ENCODE data around the gene PIN1.

DNA sequence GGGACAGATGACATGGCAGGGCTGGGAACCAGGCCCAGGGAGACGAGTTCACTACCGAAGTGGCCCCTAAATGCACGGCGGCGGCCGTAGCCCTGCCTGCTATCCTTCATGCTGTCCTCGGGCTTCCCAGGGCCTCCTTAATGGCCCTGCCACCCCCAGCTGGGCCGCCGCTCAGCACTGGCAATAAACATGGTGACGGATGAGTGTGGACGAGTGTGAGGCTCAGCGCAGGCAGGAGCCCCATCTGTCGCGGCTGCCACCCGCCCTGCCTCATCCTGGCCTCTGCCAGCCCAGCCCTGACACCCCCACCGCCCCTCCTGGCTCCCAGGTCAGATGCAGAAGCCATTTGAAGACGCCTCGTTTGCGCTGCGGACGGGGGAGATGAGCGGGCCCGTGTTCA lies 13.6 kb downstream of the PIN1 start:
- no peak for TF ChIP-seq POLR2A (IDR thresholded peaks at IDR 0.05; ENCODE audit: extremely low read depth, insufficient read length)
- TF ChIP-seq, protein P1, sequence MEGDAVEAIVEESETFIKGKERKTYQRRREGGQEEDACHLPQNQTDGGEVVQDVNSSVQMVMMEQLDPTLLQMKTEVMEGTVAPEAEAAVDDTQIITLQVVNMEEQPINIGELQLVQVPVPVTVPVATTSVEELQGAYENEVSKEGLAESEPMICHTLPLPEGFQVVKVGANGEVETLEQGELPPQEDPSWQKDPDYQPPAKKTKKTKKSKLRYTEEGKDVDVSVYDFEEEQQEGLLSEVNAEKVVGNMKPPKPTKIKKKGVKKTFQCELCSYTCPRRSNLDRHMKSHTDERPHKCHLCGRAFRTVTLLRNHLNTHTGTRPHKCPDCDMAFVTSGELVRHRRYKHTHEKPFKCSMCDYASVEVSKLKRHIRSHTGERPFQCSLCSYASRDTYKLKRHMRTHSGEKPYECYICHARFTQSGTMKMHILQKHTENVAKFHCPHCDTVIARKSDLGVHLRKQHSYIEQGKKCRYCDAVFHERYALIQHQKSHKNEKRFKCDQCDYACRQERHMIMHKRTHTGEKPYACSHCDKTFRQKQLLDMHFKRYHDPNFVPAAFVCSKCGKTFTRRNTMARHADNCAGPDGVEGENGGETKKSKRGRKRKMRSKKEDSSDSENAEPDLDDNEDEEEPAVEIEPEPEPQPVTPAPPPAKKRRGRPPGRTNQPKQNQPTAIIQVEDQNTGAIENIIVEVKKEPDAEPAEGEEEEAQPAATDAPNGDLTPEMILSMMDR (IDR thresholded peaks at IDR 0.05; ENCODE audit: low read depth, low read length) = no peak
- TF ChIP-seq, protein P2, sequence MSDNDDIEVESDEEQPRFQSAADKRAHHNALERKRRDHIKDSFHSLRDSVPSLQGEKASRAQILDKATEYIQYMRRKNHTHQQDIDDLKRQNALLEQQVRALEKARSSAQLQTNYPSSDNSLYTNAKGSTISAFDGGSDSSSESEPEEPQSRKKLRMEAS (IDR thresholded peaks at IDR 0.05; ENCODE audit: low read depth, low read length) = no peak
- no peak for TF ChIP-seq MYC (IDR thresholded peaks at IDR 0.05; ENCODE audit: low read depth, low read length)

Data from NB4 (cell line).